Breast epithelium (tissue), 3 donors: ENCODE measurements around the gene LCN6.
A peak's percentile ranks its signal among the peaks of the same experiment; 100 is the strongest.

Source experiments
- CTCF ChIP-seq, 3 donors: fragments of 450-650 bp; IDR thresholded peaks; one replicate each; pipeline ENCODE4 v1.5.1; 2016 to 2017; ENCODE audit warnings: antibody characterized with exemption in 3 of 3, mild to moderate bottlenecking in 3 of 3, moderate library complexity in 3 of 3
- POLR2AphosphoS5 ChIP-seq, 3 donors: sonication (generic); formaldehyde crosslinking; IDR thresholded peaks; one replicate each; pipeline ENCODE4 v1.6.1; 2017; ENCODE audit warnings: antibody characterized with exemption in 3 of 3

GRCh38 chr9:136790640-136791515 is 42.6 kb upstream of the LCN6 start, which contains the start of gene TMEM141:
- TF ChIP-seq CTCF (IDR thresholded peaks at IDR 0.05) (no peak), POLR2AphosphoS5 (IDR thresholded peaks at IDR 0.05) (peak; percentile 15 to 93 (median 50))
